ENCODE data around the gene CCDC73. TPM values are rescaled to one million over a fixed set of nuclear protein-coding genes. Genes with fewer than 3 reads are reported as not detected.

CCDC73 gene
- total RNA-seq, 1 experiment from 2014 or later = 0.04 TPM

GRCh38 chr11:32635819-32636218, 158.6 kb downstream of the CCDC73 start:
- Histone ChIP-seq H4K91ac (ENCODE audit: insufficient read length, low read depth, low read length) (no peak overlapping the region), H4K5ac (ENCODE audit: insufficient read length, low read depth, low read length) (no peak overlapping the region), H2BK5ac (ENCODE audit: insufficient read length, low read length) (no peak overlapping the region), H3K27ac (ENCODE audit: insufficient read length, low read depth, low read length) (no peak overlapping the region), H2AFZ (ENCODE audit: low read length) (no peak overlapping the region), H3K79me2 (ENCODE audit: insufficient read depth, low read length) (no peaks in the 10 kb centered on the region), H3K27me3 (ENCODE audit: insufficient read depth, low read length) (no peaks in the 10 kb centered on the region), H2BK120ac (ENCODE audit: low read depth, low read length, poor library complexity, severe bottlenecking) (no peak overlapping the region), H3K79me1 (ENCODE audit: insufficient read depth, low read depth, low read length, poor library complexity, severe bottlenecking) (no peaks in the 10 kb centered on the region), H2BK12ac (ENCODE audit: insufficient read length, low read depth, low read length) (no peak overlapping the region), H3K23ac (ENCODE audit: insufficient read length, low read depth, low read length) (no peak overlapping the region), H3K9ac (ENCODE audit: extremely low read depth, insufficient read length, low read length) (no peak overlapping the region), H3K14ac (ENCODE audit: insufficient read depth, low read length) (no peak overlapping the region), H3K23me2 (ENCODE audit: insufficient read length, low read depth, low read length, poor library complexity, severe bottlenecking) (no peaks in the 10 kb centered on the region), H4K8ac (replicated peaks; ENCODE audit: insufficient read length, low read depth, low read length) (no peak overlapping the region), H2BK20ac (ENCODE audit: low read depth, low read length, poor library complexity, severe bottlenecking) (no peak overlapping the region), H2BK15ac (ENCODE audit: low read depth, low read length) (no peak overlapping the region), H3K4ac (ENCODE audit: low read depth, low read length) (no peak overlapping the region), H3K18ac (ENCODE audit: insufficient read length, low read depth, low read length) (no peak overlapping the region), H3K4me2 (ENCODE audit: insufficient read depth, insufficient read length, low read length) (no peak overlapping the region), H3K4me1 (ENCODE audit: insufficient read depth, low read length) (no peaks in the 10 kb centered on the region), H3K56ac (ENCODE audit: insufficient read length, low read depth, low read length) (no peak overlapping the region), H4K20me1 (ENCODE audit: control insufficient read depth, insufficient read depth, insufficient read length) (no peaks in the 10 kb centered on the region), H2AK5ac (ENCODE audit: insufficient read length, low read length) (no peak overlapping the region), H3T11ph (ENCODE audit: low read length) (no peak overlapping the region), H3K9me3 (ENCODE audit: control insufficient read depth, low read depth, low read length) (no peaks in the 10 kb centered on the region)
- Mint-ChIP-seq H3K27ac (no peak overlapping the region), H3K36me3 (ENCODE audit: insufficient read depth in 1 of 3, low read depth in 3 of 3) (no peaks in the 10 kb centered on the region; a peak in 1 of 7 replicates), H3K4me1 (no peaks in the 10 kb centered on the region), H3K9me3 (no peaks in the 10 kb centered on the region), H3K4me3 (no peak overlapping the region), H3K27me3 (ENCODE audit: low read depth) (peaks cover 9% of the 10 kb centered on the region)
- no peak for TF ChIP-seq CTCF (conservative IDR thresholded peaks at IDR 0.05)
- DNase-seq = no peak
- WGBS (ENCODE audit: extremely low coverage, insufficient read length, low lambda C conversion rate) = no CpG with 5 or more reads among the region's 2 CpGs
